Stimulated activated naive CD8-positive, alpha-beta T cell treated with anti-CD3 and anti-CD28 coated beads, Interleukin-15, Interleukin-2, amounts not matched to agents 100 ng/mL and 50 ng/mL, for 24 hours (primary cell): Measurements from ENCODE around the gene DEAF1.
A peak's percentile ranks its signal among the peaks of the same experiment; 100 is the strongest.

Experiments
- H3K27ac Mint-ChIP-seq: one replicate; pipeline ENCODE4 v1.8.0; 2021; ENCODE audit warnings: mild to moderate bottlenecking, mixed read lengths
- H3K27me3 Mint-ChIP-seq: one replicate; pipeline ENCODE4 v1.8.0; 2021; ENCODE audit warnings: mixed read lengths
- H3K36me3 Mint-ChIP-seq: one replicate; pipeline ENCODE4 v1.8.0; 2021; ENCODE audit warnings: low read depth, mixed read lengths
- H3K4me1 Mint-ChIP-seq: one replicate; pipeline ENCODE4 v1.8.0; 2021; ENCODE audit warnings: low read depth, mixed read lengths
- H3K4me3 Mint-ChIP-seq: one replicate; pipeline ENCODE4 v1.8.0; 2021; ENCODE audit warnings: mild to moderate bottlenecking, mixed read lengths
- H3K9me3 Mint-ChIP-seq: one replicate; pipeline ENCODE4 v1.8.0; 2021; ENCODE audit warnings: mixed read lengths

Gene DEAF1

GRCh38 chr11:624705-625635 is 70.1 kb downstream of the DEAF1 start, which contains the start of gene CDHR5:
Gene CDHR5 (minus strand): TSS chr11:624955. CDS start chr11:624902, 53 bp downstream.
- peaks cover 23% of the 10 kb centered on the region for H3K4me1 Mint-ChIP-seq
- H3K27ac Mint-ChIP-seq = no peak within 1 kb of the TSS
- H3K4me3 Mint-ChIP-seq = no peak within 1 kb of the TSS
- peaks cover 20% of the 10 kb centered on the region for H3K27me3 Mint-ChIP-seq
- H3K9me3 Mint-ChIP-seq = no peaks in the 10 kb centered on the region
- no peaks in the 10 kb centered on the region for H3K36me3 Mint-ChIP-seq

DNA sequence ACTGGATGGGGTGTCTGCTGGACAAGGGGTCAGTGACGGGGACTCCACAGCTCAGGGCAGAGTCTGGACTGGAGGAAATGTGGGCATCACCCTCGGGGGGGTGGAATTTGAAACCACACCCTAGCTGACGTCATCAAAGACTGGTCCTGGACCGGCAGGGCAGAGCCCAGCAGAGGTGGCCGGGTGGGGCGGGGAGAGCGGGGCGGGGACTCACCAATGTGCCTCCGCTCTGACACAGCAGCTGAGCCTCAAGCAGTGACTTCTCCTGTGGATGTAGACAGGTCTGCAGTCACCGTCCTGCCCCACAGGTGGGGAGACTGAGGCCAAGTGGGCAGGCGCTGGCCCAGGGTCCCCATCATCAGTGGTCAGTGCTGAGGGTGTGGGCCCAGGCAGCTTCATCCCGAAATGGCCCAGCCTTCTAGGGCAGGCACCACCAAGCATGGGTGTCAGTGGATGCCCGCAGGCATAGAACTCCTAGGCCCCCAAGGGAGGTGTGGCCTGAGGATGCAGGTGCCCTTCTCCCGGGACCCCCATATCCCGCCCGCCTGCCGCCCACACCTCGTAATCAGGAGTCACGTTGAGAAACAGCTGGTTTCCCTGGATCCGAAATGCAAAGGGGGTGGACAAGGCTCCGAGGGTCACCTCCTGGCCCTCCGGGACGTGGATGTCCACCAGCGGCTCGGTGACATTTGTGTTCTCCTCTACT is 70.9 kb downstream of the DEAF1 start:
- Mint-ChIP-seq H3K27ac (no peak overlapping the region), H3K4me3 (no peak overlapping the region), H3K36me3 (no peaks in the 10 kb centered on the region), H3K4me1 (peaks cover 17% of the 10 kb centered on the region), H3K9me3 (no peaks in the 10 kb centered on the region), H3K27me3 (peaks cover 16% of the 10 kb centered on the region)

DNA sequence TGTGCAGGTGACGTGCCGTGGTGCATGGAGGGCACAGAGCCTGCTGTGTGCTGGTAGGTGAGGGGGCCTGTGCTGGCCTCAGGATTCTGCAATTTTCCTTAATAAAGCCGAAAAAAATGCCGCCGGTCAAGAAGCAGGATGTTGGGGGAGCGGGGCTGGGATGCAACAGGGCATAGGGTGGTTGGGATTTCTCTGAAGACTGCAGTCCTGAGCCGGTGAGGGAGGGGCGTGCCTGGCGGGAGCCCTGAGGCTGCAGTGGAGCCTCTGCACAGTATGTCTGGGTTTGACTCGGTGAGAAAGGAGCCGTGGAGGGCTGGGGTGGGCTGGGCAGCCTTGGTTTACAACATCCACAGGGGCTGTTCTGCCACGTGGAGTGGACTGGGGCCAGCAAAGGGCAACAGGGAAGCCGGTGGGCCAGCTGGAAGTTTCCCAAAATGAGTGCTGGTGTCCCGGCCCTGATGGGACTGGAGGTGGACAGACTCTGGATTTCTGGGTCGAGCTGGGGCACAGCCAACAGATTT is 71.6 kb downstream of the DEAF1 start:
- Mint-ChIP-seq H3K9me3 (no peaks in the 10 kb centered on the region), H3K36me3 (no peaks in the 10 kb centered on the region), H3K27me3 (peaks cover 10% of the 10 kb centered on the region), H3K27ac (peak overlapping the region; percentile 49), H3K4me1 (peaks cover 9% of the 10 kb centered on the region), H3K4me3 (no peak overlapping the region)

DNA sequence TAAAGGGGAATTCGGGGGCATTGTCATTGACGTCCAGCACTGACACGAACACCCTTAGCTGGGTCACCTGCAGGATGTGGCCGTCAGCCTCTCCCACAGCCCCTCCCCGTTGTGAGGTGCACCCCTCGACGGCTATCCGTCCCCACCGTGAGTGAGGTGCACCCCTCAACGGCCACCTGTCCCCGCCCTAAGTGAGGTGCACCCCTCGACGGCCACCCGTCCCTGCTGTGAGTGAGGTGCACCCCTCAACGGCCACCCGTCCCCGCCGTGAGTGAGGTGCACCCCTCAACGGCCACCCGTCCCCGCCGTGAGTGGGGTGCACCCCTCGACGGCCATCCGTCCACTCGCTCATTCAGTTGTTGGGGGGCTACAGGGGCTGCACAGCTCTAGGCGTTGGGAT is 73.2 kb downstream of the DEAF1 start:
- H3K27ac Mint-ChIP-seq = no peak overlapping the region
- no peak overlapping the region for H3K4me3 Mint-ChIP-seq
- H3K9me3 Mint-ChIP-seq = no peaks in the 10 kb centered on the region
- H3K27me3 Mint-ChIP-seq = no peaks in the 10 kb centered on the region
- H3K36me3 Mint-ChIP-seq = no peaks in the 10 kb centered on the region
- H3K4me1 Mint-ChIP-seq = no peaks in the 10 kb centered on the region

GRCh38 chr11:620935-621814 is 73.8 kb downstream of the DEAF1 start:
- no peaks in the 10 kb centered on the region for H3K36me3 Mint-ChIP-seq
- no peak overlapping the region for H3K4me3 Mint-ChIP-seq
- H3K27ac Mint-ChIP-seq = no peak overlapping the region
- peaks cover 5% of the 10 kb centered on the region for H3K4me1 Mint-ChIP-seq
- no peaks in the 10 kb centered on the region for H3K27me3 Mint-ChIP-seq
- H3K9me3 Mint-ChIP-seq = no peaks in the 10 kb centered on the region

DNA sequence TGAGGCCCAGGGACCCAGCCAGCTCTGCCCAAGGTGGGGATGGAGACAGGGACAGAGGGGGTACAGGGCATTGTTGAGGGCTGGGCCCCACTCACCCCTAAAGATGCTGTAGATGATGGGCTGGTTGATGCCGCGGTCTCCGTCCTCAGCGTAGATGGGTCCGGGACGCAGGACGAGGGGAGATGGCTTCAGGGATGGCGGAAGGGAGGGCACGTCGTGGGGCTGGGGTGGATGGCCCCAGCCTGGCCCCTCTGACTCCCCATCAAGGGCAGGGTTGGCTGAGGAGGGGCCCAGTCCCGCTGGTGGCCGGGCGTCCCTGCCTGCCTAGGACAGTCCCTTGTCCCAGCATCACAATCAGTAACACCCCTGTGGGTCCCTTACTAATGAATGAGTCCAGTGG is 74.8 kb downstream of the DEAF1 start:
- no peak overlapping the region for H3K27ac Mint-ChIP-seq
- peaks cover 13% of the 10 kb centered on the region for H3K4me1 Mint-ChIP-seq
- H3K4me3 Mint-ChIP-seq = no peak overlapping the region
- no peaks in the 10 kb centered on the region for H3K9me3 Mint-ChIP-seq
- no peaks in the 10 kb centered on the region for H3K36me3 Mint-ChIP-seq
- H3K27me3 Mint-ChIP-seq = no peaks in the 10 kb centered on the region

DNA sequence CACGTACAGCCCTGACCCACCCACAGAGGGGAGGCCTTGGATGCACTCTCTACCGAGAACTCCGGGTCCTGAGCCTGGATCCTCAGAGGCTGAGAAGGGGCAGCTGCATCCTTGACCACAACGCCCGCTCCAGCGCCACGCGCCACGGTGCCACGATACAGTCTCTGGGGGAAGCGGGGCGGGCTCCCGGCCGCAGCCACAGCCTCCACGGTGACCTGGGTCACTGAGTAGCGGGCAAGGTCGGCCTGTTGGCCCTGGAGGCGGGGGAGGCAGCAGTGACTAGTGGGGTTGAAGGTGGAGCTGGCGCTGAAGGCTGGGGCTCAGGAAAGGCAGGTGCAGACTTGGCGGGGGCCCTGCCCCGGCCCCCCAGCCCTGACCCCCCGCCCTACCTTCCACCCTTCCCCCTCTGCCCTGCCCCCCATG is 75.4 kb downstream of the DEAF1 start:
- no peak overlapping the region for H3K27ac Mint-ChIP-seq
- peaks cover 13% of the 10 kb centered on the region for H3K4me1 Mint-ChIP-seq
- H3K27me3 Mint-ChIP-seq = no peaks in the 10 kb centered on the region
- no peaks in the 10 kb centered on the region for H3K36me3 Mint-ChIP-seq
- H3K9me3 Mint-ChIP-seq = no peaks in the 10 kb centered on the region
- H3K4me3 Mint-ChIP-seq = no peak overlapping the region

DNA sequence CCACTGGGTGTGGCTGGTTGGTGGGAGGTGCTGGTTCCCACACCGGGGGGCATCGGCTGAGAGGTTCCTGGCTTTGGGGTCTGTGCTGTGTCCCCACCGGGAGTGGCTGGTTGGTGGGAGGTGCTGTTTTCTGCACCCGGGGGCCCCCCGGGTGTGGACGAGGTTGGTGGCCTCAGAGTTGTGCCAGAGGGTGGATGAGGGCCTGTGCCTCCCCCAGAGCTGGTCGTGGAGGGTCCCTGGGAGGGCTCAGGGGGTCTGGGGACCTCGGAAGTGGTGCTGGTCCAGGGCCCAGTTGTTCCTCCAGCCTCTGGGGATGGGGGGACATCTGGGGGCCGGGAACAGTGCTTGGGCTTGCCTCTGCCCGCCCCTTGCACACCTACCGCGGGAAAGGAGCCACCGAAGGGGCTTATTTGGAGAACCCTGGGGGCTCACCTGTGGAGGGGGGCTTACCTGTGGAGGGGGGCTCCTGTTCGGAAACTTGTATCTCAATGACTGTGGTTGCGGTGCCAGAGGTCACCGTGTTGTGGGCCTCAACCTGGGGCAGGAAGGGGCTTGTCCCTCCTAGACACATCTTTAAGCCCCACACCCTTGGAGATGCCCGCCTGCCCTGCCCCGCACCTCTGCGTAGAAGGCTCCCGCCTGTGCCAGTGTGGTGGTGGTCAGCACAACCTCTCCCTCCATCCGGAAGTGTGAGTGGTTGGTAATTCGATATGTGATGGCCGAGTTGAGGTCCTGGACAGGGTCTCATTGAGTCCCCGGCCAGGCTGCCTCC is 76.0 kb downstream of the DEAF1 start:
- H3K4me1 Mint-ChIP-seq = peaks cover 19% of the 10 kb centered on the region
- H3K27ac Mint-ChIP-seq = no peak overlapping the region

GRCh38 chr11:617912-618682 is 76.9 kb downstream of the DEAF1 start:
- Mint-ChIP-seq H3K9me3 (no peaks in the 10 kb centered on the region), H3K4me1 (peaks cover 22% of the 10 kb centered on the region), H3K36me3 (peaks cover 5% of the 10 kb centered on the region), H3K27ac (no peak overlapping the region), H3K27me3 (no peaks in the 10 kb centered on the region), H3K4me3 (no peak overlapping the region)

More for the DNA sequence above, 76.0 kb downstream of the DEAF1 start:
- Mint-ChIP-seq H3K36me3 (peaks cover 5% of the 10 kb centered on the region), H3K4me3 (no peak overlapping the region), H3K27me3 (no peaks in the 10 kb centered on the region), H3K9me3 (no peaks in the 10 kb centered on the region)

- Mint-ChIP-seq H3K9me3 (no peaks in the 10 kb centered on the region), H3K27me3 (no peaks in the 10 kb centered on the region), H3K36me3 (peaks cover 6% of the 10 kb centered on the region), H3K4me3 (no peak overlapping the region), H3K4me1 (peaks cover 22% of the 10 kb centered on the region), H3K27ac (no peak overlapping the region)
Measured at GRCh38 chr11:617199-617911, 77.7 kb downstream of the DEAF1 start.

DNA sequence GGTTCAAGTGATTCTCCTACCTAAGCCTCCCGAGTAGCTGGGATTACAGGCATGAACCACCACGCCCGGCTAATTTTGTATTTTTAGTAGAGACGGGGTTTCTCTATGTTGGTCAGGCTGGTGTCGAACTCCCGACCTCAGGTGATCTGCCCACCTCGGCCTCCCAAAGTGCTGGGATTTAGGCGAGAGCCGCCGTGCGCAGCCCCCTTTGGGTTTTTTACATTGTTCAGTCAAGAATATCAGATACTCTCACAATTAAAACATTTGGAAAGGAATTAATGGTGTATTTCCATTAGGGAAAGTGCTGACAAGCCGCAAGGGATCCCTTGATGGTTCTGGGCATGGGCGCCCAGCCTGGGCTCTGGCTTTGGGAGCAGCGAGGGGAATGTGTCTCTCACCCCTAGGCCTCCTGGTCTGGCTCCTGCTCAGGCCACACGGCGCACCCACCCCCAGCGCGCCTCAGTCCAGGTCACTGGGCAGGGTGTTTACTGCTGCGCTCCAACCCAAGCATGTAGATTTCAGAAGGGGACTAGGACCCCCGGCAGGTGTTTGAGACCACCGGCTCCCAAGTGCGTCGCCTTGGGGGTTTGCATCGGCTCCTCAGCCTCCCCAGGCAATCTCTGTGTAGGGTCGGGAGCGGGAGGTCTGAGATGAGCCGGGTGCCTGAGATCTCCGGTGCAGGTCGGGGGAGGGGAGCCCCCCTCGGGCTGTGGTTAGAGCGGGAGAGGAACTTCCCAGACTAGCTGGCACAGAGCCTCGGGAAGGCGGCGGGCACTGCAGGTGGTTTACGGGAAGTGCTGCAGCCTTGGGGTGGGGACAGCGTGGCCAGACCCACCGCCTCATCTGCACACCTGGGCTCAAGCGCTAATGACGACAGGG is 78.5 kb downstream of the DEAF1 start:
- Mint-ChIP-seq H3K9me3 (no peaks in the 10 kb centered on the region), H3K4me3 (peak overlapping the region; percentile 87), H3K36me3 (peaks cover 9% of the 10 kb centered on the region), H3K27ac (peak overlapping the region; percentile 70), H3K27me3 (no peaks in the 10 kb centered on the region), H3K4me1 (peaks cover 22% of the 10 kb centered on the region)
